Epithelial cell of esophagus (primary cell): ENCODE data around the gene GNG12.

Experiments
- DNase-seq: peaks from one replicate; pipeline ENCODE4 v3.0.0; 2010; ENCODE audit warnings: low read depth
- H3K4me3 ChIP-seq: 2 replicates; pipeline ENCODE4 v1.5.1; 2011; ENCODE audit warnings: mild to moderate bottlenecking, low read length, control low read depth
- CTCF ChIP-seq: IDR thresholded peaks from 2 replicates; pipeline ENCODE4 v1.5.1; 2011; ENCODE audit warnings: low read depth, mild to moderate bottlenecking, low read length, control low read depth, inconsistent platforms; ENCODE audit not compliant: insufficient read depth; ENCODE audit errors: missing control alignments

Gene GNG12

GRCh38 chr1:67789551-67789950 is 43.7 kb downstream of the GNG12 start:
- no peak for TF ChIP-seq CTCF
- DNase-seq, result no peak
- no peak overlapping the region for H3K4me3 ChIP-seq

- no peak for DNase-seq
- H3K4me3 ChIP-seq, result no peak overlapping the region
- TF ChIP-seq CTCF, result no peak
Observed at GRCh38 chr1:67788904-67789303, 44.4 kb downstream of the GNG12 start.

GRCh38 chr1:67788238-67788790 is 45.0 kb downstream of the GNG12 start:
- TF ChIP-seq CTCF, result no peak
- no peak overlapping the region for H3K4me3 ChIP-seq
- DNase-seq, result no peak

- no peak for DNase-seq
- no peak overlapping the region for H3K4me3 ChIP-seq
- TF ChIP-seq CTCF, result no peak
Observed at GRCh38 chr1:67787746-67788145, 45.5 kb downstream of the GNG12 start.

- no peak overlapping the region for H3K4me3 ChIP-seq
- no peak for TF ChIP-seq CTCF
- no peak for DNase-seq
Observed at GRCh38 chr1:67785847-67786753, 47.2 kb downstream of the GNG12 start.

- DNase-seq, result peak; percentile 61
- TF ChIP-seq CTCF, result no peak
- H3K4me3 ChIP-seq, result no peak overlapping the region
Observed at GRCh38 chr1:67784545-67785186, 48.6 kb downstream of the GNG12 start.
